DND-41 (cell line): Measurements from ENCODE around the gene AGPAT3.

Experiments
- CTCF ChIP-seq: IDR thresholded peaks from 2 replicates; pipeline ENCODE4 v1.5.1; 2012; ENCODE audit warnings: borderline replicate concordance, low read length, moderate library complexity, mild to moderate bottlenecking; ENCODE audit not compliant: poor library complexity, severe bottlenecking; ENCODE audit errors: extremely low read depth
- EZH2 ChIP-seq: IDR thresholded peaks from 3 replicates; pipeline ENCODE4 v1.6.1; 2012; ENCODE audit warnings: borderline replicate concordance, low read depth, mild to moderate bottlenecking, moderate library complexity, low read length, inconsistent platforms; ENCODE audit not compliant: severe bottlenecking

GRCh38 chr21:43925096-43925481 is 60.1 kb downstream of the AGPAT3 start:
- TF ChIP-seq CTCF (no peak), EZH2 (no peak)
